OCI-LY1 (cell line): ENCODE results near the gene IL23A.
A peak's percentile ranks its signal among the peaks of the same experiment; 100 is the strongest.

Experiments
- H2AFZ ChIP-seq: fragments of 200-600 bp; sonication (generic), shearing (Covaris generic); 2 replicates; pipeline ENCODE4 v1.6.0; 2014; ENCODE audit warnings: antibody characterized with exemption, mild to moderate bottlenecking, low read length
- H3F3A ChIP-seq: fragments of 200-600 bp; sonication (generic), shearing (Covaris generic); 2 replicates; pipeline ENCODE4 v1.6.0; 2014; ENCODE audit warnings: mild to moderate bottlenecking, antibody characterized with exemption, low read length, moderate library complexity; ENCODE audit not compliant: insufficient read depth
- H3K27ac ChIP-seq: fragments of 200-600 bp; sonication (generic); 2 replicates; pipeline ENCODE4 v1.5.1; 2014; ENCODE audit warnings: low read length, mixed run types, mild to moderate bottlenecking, low read depth; ENCODE audit not compliant: poor library complexity, severe bottlenecking
- H3K27me3 ChIP-seq: fragments of 200-600 bp; sonication (generic); 2 replicates; pipeline ENCODE4 v1.6.0; 2014; ENCODE audit warnings: antibody characterized with exemption, mild to moderate bottlenecking, low read length, moderate library complexity; ENCODE audit not compliant: insufficient read depth
- H3K36me3 ChIP-seq: fragments of 200-600 bp; sonication (generic); 2 replicates; pipeline ENCODE4 v1.6.1; 2014; ENCODE audit warnings: mild to moderate bottlenecking, antibody characterized with exemption, low read length, moderate library complexity, mixed read lengths; ENCODE audit not compliant: insufficient read depth
- H3K4me1 ChIP-seq: fragments of 200-600 bp; sonication (generic); 2 replicates; pipeline ENCODE4 v1.5.1; 2014; ENCODE audit warnings: mild to moderate bottlenecking, low read length, moderate library complexity; ENCODE audit not compliant: insufficient read depth, severe bottlenecking
- H3K4me2 ChIP-seq: fragments of 200-600 bp; sonication (generic), shearing (Covaris generic); 2 replicates; pipeline ENCODE4 v1.6.1; 2014; ENCODE audit warnings: low read length
- H3K4me3 ChIP-seq: fragments of 200-600 bp; sonication (generic); 2 replicates; pipeline ENCODE4 v1.5.1; 2014; ENCODE audit warnings: low read length, low read depth, mild to moderate bottlenecking, mixed read lengths; ENCODE audit not compliant: poor library complexity, severe bottlenecking
- H3K79me2 ChIP-seq: fragments of 200-600 bp; shearing (Covaris generic); 2 replicates; pipeline ENCODE4 v1.6.1; 2016; ENCODE audit warnings: mixed run types, low read length, mixed read lengths; ENCODE audit not compliant: insufficient read depth
- H3K9ac ChIP-seq: fragments of 200-600 bp; sonication (generic), shearing (Covaris generic); 2 replicates; pipeline ENCODE4 v1.6.1; 2014; ENCODE audit warnings: mild to moderate bottlenecking, low read length, mixed read lengths
- H3K9me2 ChIP-seq: fragments of 200-600 bp; sonication (generic), shearing (Covaris generic); 2 replicates; pipeline ENCODE4 v1.6.1; 2014; ENCODE audit warnings: low read depth, mild to moderate bottlenecking, low read length, mixed read lengths
- H3K9me3 ChIP-seq: fragments of 200-600 bp; shearing (Covaris generic); 2 replicates; pipeline ENCODE4 v1.6.1; 2014; ENCODE audit warnings: low read length, mixed read lengths
- H4K20me1 ChIP-seq: fragments of 200-600 bp; sonication (generic), shearing (Covaris generic); 2 replicates; pipeline ENCODE4 v1.6.0; 2016; ENCODE audit warnings: mild to moderate bottlenecking, low read length; ENCODE audit not compliant: insufficient read depth
- EZH2 ChIP-seq: fragments of 200-600 bp; sonication (generic), shearing (Covaris generic); IDR thresholded peaks from 2 replicates; pipeline ENCODE4 v1.8.0; 2017; ENCODE audit warnings: borderline replicate concordance, mixed run types, mild to moderate bottlenecking, antibody characterized with exemption, low read length, moderate library complexity, mixed read lengths
- TF ChIP-seq, protein P1 (sequence below): fragments of 200-600 bp; sonication (generic), shearing (Covaris generic); IDR thresholded peaks from 2 replicates; pipeline ENCODE4 v1.5.1; 2017; ENCODE audit warnings: mild to moderate bottlenecking, antibody characterized with exemption, low read length, moderate library complexity, mixed read lengths

Gene IL23A

DNA sequence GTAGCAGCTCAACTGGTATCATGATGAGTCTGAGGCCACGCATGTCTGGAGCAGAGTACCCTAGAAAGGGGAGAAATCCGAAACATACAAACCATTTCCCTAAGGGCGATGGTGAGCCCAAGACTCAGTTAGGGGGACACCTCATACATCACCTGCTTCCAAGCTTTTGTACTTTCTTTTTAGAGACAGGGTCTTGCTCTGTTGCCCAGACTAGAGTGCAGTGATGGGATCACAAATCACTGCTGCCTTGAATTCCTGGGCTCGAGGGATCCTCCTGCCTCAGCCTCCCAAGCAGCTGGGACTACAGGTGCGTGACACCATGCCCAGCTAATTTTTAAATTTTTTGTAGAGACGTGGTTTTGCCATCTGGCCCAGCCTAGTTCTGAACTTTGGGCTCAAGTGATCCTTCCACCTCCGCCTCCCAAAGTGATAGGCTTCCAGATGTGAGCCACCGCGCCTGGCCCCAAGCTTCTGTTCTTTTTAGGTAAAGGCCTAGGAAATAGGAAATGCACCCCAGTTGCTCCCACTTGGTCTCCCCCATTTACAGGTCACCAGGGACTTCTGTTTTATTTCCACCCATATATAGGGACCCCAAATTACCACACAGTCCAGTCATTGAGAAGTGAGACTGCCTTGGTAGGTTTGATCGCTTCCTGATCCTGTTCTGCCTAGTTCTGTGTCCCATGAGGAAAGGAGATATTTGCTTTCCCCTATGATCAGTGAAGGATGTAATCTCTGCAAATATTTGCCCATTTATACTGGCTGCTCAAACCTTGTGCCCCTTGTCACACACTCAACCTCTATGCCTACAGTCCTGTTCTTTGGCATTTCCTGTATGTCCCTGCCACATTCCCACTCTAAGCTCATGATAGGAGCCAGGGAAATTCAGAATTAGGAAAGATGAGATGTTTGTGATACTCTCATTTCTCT lies 23.7 kb downstream of the IL23A start, which contains the start of gene APOF:
TSS of gene APOF (minus strand) at position 728 of the 930 bp plus-strand sequence. CDS start at position 616, 112 bp downstream.
- TF ChIP-seq EZH2, result no peak
- TF ChIP-seq, protein P1, sequence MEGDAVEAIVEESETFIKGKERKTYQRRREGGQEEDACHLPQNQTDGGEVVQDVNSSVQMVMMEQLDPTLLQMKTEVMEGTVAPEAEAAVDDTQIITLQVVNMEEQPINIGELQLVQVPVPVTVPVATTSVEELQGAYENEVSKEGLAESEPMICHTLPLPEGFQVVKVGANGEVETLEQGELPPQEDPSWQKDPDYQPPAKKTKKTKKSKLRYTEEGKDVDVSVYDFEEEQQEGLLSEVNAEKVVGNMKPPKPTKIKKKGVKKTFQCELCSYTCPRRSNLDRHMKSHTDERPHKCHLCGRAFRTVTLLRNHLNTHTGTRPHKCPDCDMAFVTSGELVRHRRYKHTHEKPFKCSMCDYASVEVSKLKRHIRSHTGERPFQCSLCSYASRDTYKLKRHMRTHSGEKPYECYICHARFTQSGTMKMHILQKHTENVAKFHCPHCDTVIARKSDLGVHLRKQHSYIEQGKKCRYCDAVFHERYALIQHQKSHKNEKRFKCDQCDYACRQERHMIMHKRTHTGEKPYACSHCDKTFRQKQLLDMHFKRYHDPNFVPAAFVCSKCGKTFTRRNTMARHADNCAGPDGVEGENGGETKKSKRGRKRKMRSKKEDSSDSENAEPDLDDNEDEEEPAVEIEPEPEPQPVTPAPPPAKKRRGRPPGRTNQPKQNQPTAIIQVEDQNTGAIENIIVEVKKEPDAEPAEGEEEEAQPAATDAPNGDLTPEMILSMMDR, result no peak
- peak within 1 kb of the TSS; percentile 8 for H3K27ac ChIP-seq
- H3K9me2 ChIP-seq, result no peaks in the 10 kb centered on the region
- peaks cover 24% of the 10 kb centered on the region for H3K4me1 ChIP-seq
- no peaks in the 10 kb centered on the region for H3K9me3 ChIP-seq
- H4K20me1 ChIP-seq, result no peaks in the 10 kb centered on the region
- H3F3A ChIP-seq, result no peaks in the 10 kb centered on the region
- no peak within 1 kb of the TSS for H3K4me3 ChIP-seq
- H3K36me3 ChIP-seq, result no peaks in the 10 kb centered on the region
- H2AFZ ChIP-seq, result no peak within 1 kb of the TSS
- no peak within 1 kb of the TSS for H3K9ac ChIP-seq
- no peaks in the 10 kb centered on the region for H3K27me3 ChIP-seq
- no peak within 1 kb of the TSS for H3K4me2 ChIP-seq
- peaks cover 10% of the 10 kb centered on the region for H3K79me2 ChIP-seq

DNA sequence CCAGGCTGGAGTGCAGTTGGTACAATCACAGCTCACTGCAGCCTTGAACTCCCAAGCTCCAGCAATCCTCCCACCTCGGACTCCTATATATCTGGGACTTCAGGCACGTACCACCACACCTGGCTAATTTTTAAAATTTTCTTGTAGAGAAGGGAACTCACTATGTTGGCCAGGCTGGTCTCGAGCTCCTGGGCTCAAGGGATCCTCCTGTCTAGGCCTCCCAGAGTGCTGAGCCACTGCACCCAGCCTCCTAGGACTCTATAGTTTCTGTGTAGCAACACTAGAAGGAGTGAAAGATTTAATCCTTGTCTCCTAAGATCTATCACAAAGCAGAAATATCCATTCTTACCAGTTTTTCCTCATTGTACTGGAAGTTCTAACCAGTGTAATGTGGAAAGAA lies 28.3 kb downstream of the IL23A start:
- no peak for TF ChIP-seq EZH2
- TF ChIP-seq, protein P1, result no peak
- H3K4me1 ChIP-seq, result no peaks in the 10 kb centered on the region
- H3K27me3 ChIP-seq, result no peaks in the 10 kb centered on the region
- H3K79me2 ChIP-seq, result no peaks in the 10 kb centered on the region
- no peak overlapping the region for H3K9ac ChIP-seq
- H2AFZ ChIP-seq, result no peak overlapping the region
- H3K9me2 ChIP-seq, result no peaks in the 10 kb centered on the region
- no peak overlapping the region for H3K4me2 ChIP-seq
- no peaks in the 10 kb centered on the region for H3K36me3 ChIP-seq
- no peak overlapping the region for H3K4me3 ChIP-seq
- H4K20me1 ChIP-seq, result no peaks in the 10 kb centered on the region
- H3K9me3 ChIP-seq, result peaks cover 5% of the 10 kb centered on the region; the same call in 1 of the 2 replicates
- H3K27ac ChIP-seq, result peak overlapping the region; percentile 1
- H3F3A ChIP-seq, result no peaks in the 10 kb centered on the region

DNA sequence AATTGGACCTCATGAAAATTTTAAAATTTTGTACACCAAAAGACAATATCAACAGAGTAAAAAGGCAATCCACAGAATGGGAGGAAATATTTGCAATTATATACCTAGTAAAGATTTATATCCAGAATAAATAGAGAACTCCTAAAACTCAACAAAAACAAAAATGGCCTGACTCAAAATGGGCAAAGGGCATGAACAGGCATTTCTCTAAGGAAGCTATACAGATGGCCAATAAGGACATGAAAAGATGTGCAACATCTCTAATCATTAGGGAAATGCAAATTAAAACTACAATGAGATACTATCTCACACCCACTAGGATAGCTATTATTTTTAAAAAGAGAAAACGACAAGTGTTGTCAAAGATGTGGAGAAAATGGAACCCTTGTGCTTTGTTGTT lies 34.8 kb downstream of the IL23A start:
- Histone ChIP-seq H3K9me2 (no peaks in the 10 kb centered on the region), H3K36me3 (peaks cover 4% of the 10 kb centered on the region; the same call in 1 of the 2 replicates), H3K27me3 (no peaks in the 10 kb centered on the region), H4K20me1 (no peaks in the 10 kb centered on the region), H3K27ac (no peak overlapping the region), H3K9ac (no peak overlapping the region), H2AFZ (no peak overlapping the region), H3F3A (no peaks in the 10 kb centered on the region), H3K4me2 (no peak overlapping the region), H3K4me1 (peaks cover 40% of the 10 kb centered on the region), H3K4me3 (no peak overlapping the region), H3K79me2 (no peaks in the 10 kb centered on the region), H3K9me3 (peaks cover 9% of the 10 kb centered on the region; the same call in 1 of the 2 replicates)
- no peak for TF ChIP-seq EZH2
- TF ChIP-seq, protein P1, result no peak
